Stimulated activated CD8-positive, alpha-beta memory T cell treated with anti-CD3 and anti-CD28 coated beads, Interleukin-15, amount 100 ng/mL, for 1 hour (primary cell): ENCODE data around the gene ABHD15.
A peak's percentile ranks its signal among the peaks of the same experiment; 100 is the strongest.

ENCODE experiments used
- DNase-seq: peaks from one replicate; pipeline ENCODE4 v3.0.0-alpha.2; 2020; ENCODE audit warnings: low read depth

ABHD15 gene

GRCh38 chr17:29594519-29595090 is 27.8 kb upstream of the ABHD15 start:
- DNase-seq: no peak

GRCh38 chr17:29593591-29594518 is 27.0 kb upstream of the ABHD15 start:
- DNase-seq: no peak

- DNase-seq: no peak
These were observed 26.2 kb upstream of the ABHD15 start, which contains the start of gene ANKRD13B for GRCh38 chr17:29592850-29593551. Gene ANKRD13B, plus strand, starts transcription at chr17:29593132. Its CDS starts 490 bp downstream, at chr17:29593622.

- peak; percentile 53 for DNase-seq
These were observed 25.1 kb upstream of the ABHD15 start for GRCh38 chr17:29591737-29592608.

- no peak for DNase-seq
These were observed 24.4 kb upstream of the ABHD15 start for GRCh38 chr17:29591146-29591736.

- no peak for DNase-seq
These were observed 23.7 kb upstream of the ABHD15 start for GRCh38 chr17:29590411-29591145.

GRCh38 chr17:29589524-29590410 is 22.9 kb upstream of the ABHD15 start, which contains the start of gene GIT1:
Gene GIT1, minus strand, starts transcription at chr17:29589648. Its CDS starts 270 bp downstream, at chr17:29589378.
- DNase-seq: peak; percentile 58

GRCh38 chr17:29588562-29589411 is 21.9 kb upstream of the ABHD15 start:
- no peak for DNase-seq

GRCh38 chr17:29588017-29588561 is 21.3 kb upstream of the ABHD15 start:
- DNase-seq: no peak

- DNase-seq: no peak
These were observed 20.8 kb upstream of the ABHD15 start for GRCh38 chr17:29587591-29587990.

GRCh38 chr17:29586676-29587469 is 20.0 kb upstream of the ABHD15 start:
- DNase-seq: no peak

GRCh38 chr17:29585080-29585751 is 18.4 kb upstream of the ABHD15 start:
- no peak for DNase-seq

GRCh38 chr17:29584452-29585079 is 17.7 kb upstream of the ABHD15 start:
- DNase-seq: no peak

- DNase-seq: no peak
These were observed 16.7 kb upstream of the ABHD15 start for GRCh38 chr17:29583324-29584248.

- no peak for DNase-seq
These were observed 15.9 kb upstream of the ABHD15 start for GRCh38 chr17:29582772-29583171.
